HCT116 (cell line): ENCODE results near the gene LRFN2. TPM values are rescaled to one million over a fixed set of nuclear protein-coding genes. Genes with fewer than 3 reads are reported as not detected.

Source experiments
- ATAC-seq: fragments of 200-7000 bp; cut with Tn5 transposase; 2 replicates; pipeline ENCODE4 v1.9.1; 2020; ENCODE audit warnings: mild to moderate bottlenecking, moderate library complexity
- BruUV-seq: library from RNA; stranded (reverse); fragments of 400-500 nt; replicated peaks from 2 replicates; lab custom pipeline; 2021; lab: Mats Ljungman, UMichigan
- CTCF ChIA-PET: fragments of 300-600 bp; sonication (Branson Sonifier 250); formaldehyde crosslinking; loops from one replicate; lab custom pipeline; 2021; ENCODE audit warnings: antibody characterized with exemption; lab: Charles Lee
- POLR2A ChIA-PET: fragments of 300-600, 350-600 bp; sonication (Branson Sonifier 250); formaldehyde crosslinking; loops from one replicate; lab custom pipeline; 2021; ENCODE audit warnings: antibody characterized with exemption; lab: Charles Lee
- RAD21 ChIA-PET, 2 experiments: fragments of 300-600 bp; sonication (Branson Sonifier 250); formaldehyde crosslinking; loops; one replicate each; lab custom pipeline; 2023; ENCODE audit warnings: low total read pairs in 2 of 2; ENCODE audit not compliant: uncharacterized antibody in 2 of 2, unreplicated experiment in 2 of 2, low non-redundant PET in 1 of 2; lab: Charles Lee
- DNase-seq: peaks from one replicate; pipeline ENCODE4 v3.0.0-alpha.2; 2010; ENCODE audit warnings: low read depth, low spot score
- H2AFZ ChIP-seq: fragments of 200-600 bp; shearing (Covaris generic), sonication (generic); 2 replicates; pipeline ENCODE4 v1.6.1; 2017; ENCODE audit warnings: low read depth, mixed run types, mixed read lengths, antibody characterized with exemption, low read length; ENCODE audit not compliant: poor library complexity, severe bottlenecking
- H3K27ac ChIP-seq: 2 replicates; pipeline ENCODE4 v1.5.1; 2012; ENCODE audit warnings: low read depth, low read length
- H3K27me3 ChIP-seq: fragments of 200-600 bp; sonication (generic); 2 replicates; pipeline ENCODE4 v1.6.1; 2016; ENCODE audit warnings: mixed run types, low read length, mixed read lengths; ENCODE audit not compliant: insufficient read depth
- H3K36me3 ChIP-seq, 2 experiments: fragments of 200-500 bp in 1 of 2; fragments of 200-600 bp in 1 of 2; sonication (Bioruptor generic) in 1 of 2; sonication (generic) in 1 of 2; 2 replicates each; pipeline versions ENCODE4 v1.5.1 to v1.6.1; 2014 to 2016; ENCODE audit warnings: low read length in 2 of 2, inconsistent platforms in 1 of 2, mixed read lengths in 1 of 2, mixed run types in 1 of 2; ENCODE audit not compliant: insufficient read depth in 2 of 2, control insufficient read depth in 1 of 2
- H3K4me1 ChIP-seq, 2 experiments: fragments of 200-600 bp in 1 of 2; sonication (generic) in 1 of 2; 2 replicates each; pipeline versions ENCODE4 v1.5.1 to v1.6.1; 2012 to 2017; ENCODE audit warnings: low read length in 2 of 2, inconsistent platforms in 1 of 2, mild to moderate bottlenecking in 1 of 2, mixed read lengths in 1 of 2, mixed run types in 1 of 2, moderate library complexity in 1 of 2; ENCODE audit not compliant: insufficient read depth in 2 of 2, control insufficient read depth in 1 of 2
- H3K4me2 ChIP-seq: fragments of 200-600 bp; sonication (generic); 2 replicates; pipeline ENCODE4 v1.6.1; 2017; ENCODE audit warnings: mixed run types, low read length, mixed read lengths
- H3K4me3 ChIP-seq, 2 experiments: fragments of 200-600 bp in 1 of 2; sonication (generic) in 1 of 2; replicated peaks in 1 of 2; 2 replicates each; pipeline ENCODE4 v1.5.1; 2011 to 2016; ENCODE audit warnings: low read length in 2 of 2, control low read depth in 1 of 2, low read depth in 1 of 2, mild to moderate bottlenecking in 1 of 2, mixed read lengths in 1 of 2, mixed run types in 1 of 2
- H3K79me2 ChIP-seq: fragments of 200-600 bp; sonication (generic); 2 replicates; pipeline ENCODE4 v1.6.1; 2017; ENCODE audit warnings: mild to moderate bottlenecking, mixed run types, low read length, moderate library complexity, mixed read lengths; ENCODE audit not compliant: insufficient read depth
- H3K9ac ChIP-seq: fragments of 200-600 bp; sonication (generic); 2 replicates; pipeline ENCODE4 v1.6.1; 2016; ENCODE audit warnings: low read length, mixed read lengths
- H3K9me2 ChIP-seq: fragments of 200-600 bp; sonication (generic), shearing (Covaris generic); 2 replicates; pipeline ENCODE4 v1.6.1; 2017; ENCODE audit warnings: mixed run types, mild to moderate bottlenecking, moderate library complexity; ENCODE audit not compliant: insufficient read depth
- H3K9me3 ChIP-seq, 2 experiments: fragments of 200-500 bp in 1 of 2; fragments of 200-600 bp in 1 of 2; sonication (Bioruptor generic) in 1 of 2; sonication (generic) in 1 of 2; 2 replicates each; pipeline ENCODE4 v1.6.1; 2014 to 2017; ENCODE audit warnings: low read length in 2 of 2, mixed read lengths in 2 of 2, inconsistent platforms in 1 of 2, low read depth in 1 of 2, mild to moderate bottlenecking in 1 of 2, mixed run types in 1 of 2, moderate library complexity in 1 of 2; ENCODE audit not compliant: control insufficient read depth in 1 of 2, insufficient read depth in 1 of 2
- H4K20me1 ChIP-seq: fragments of 200-600 bp; sonication (generic), shearing (Covaris generic); 2 replicates; pipeline ENCODE4 v1.6.1; 2017; ENCODE audit warnings: mixed run types, mild to moderate bottlenecking, moderate library complexity; ENCODE audit not compliant: insufficient read depth
- CBX3 ChIP-seq: IDR thresholded peaks from 2 replicates; pipeline ENCODE4 v1.6.1; 2012; ENCODE audit warnings: low read depth
- EGR1 ChIP-seq: IDR thresholded peaks from 2 replicates; pipeline ENCODE4 v1.6.1; 2012; ENCODE audit warnings: low read depth
- ELF1 ChIP-seq: IDR thresholded peaks from 2 replicates; pipeline ENCODE4 v1.6.1; 2012; ENCODE audit warnings: low read depth, borderline replicate concordance
- EZH2 ChIP-seq: fragments of 200-600 bp; sonication (generic); IDR thresholded peaks from 2 replicates; pipeline ENCODE4 v1.6.1; 2017; ENCODE audit warnings: antibody characterized with exemption, mixed run types
- MAX ChIP-seq: IDR thresholded peaks from 2 replicates; pipeline ENCODE4 v1.6.1; 2012
- POLR2A ChIP-seq: IDR thresholded peaks from 2 replicates; pipeline ENCODE4 v1.7.0; 2011; ENCODE audit warnings: borderline replicate concordance; ENCODE audit not compliant: insufficient read depth, insufficient read length; ENCODE audit errors: extremely low read depth
- POLR2AphosphoS5 ChIP-seq: IDR thresholded peaks from 2 replicates; pipeline ENCODE4 v1.6.1; 2011; ENCODE audit warnings: mild to moderate bottlenecking, low read depth, low read length, moderate library complexity
- RAD21 ChIP-seq: IDR thresholded peaks from 2 replicates; pipeline ENCODE4 v1.6.1; 2012; ENCODE audit warnings: low read depth, mild to moderate bottlenecking
- TCF7L2 ChIP-seq: IDR thresholded peaks from 2 replicates; pipeline ENCODE4 v1.7.0; 2011; ENCODE audit warnings: borderline replicate concordance, inconsistent platforms; ENCODE audit not compliant: insufficient read depth, insufficient read length; ENCODE audit errors: extremely low read depth
- ZFX ChIP-seq: fragments of 450-650 bp; IDR thresholded peaks from 2 replicates; pipeline ENCODE4 v1.6.1; 2017
- ZNF274 ChIP-seq: fragments of 200-500 bp; sonication (Bioruptor generic); IDR thresholded peaks from 2 replicates; pipeline ENCODE4 v1.6.1; 2014; ENCODE audit warnings: mild to moderate bottlenecking, low read depth, low read length, inconsistent platforms
- intact Hi-C: fragments of 100-400 bp; cut with micrococcal nuclease; formaldehyde crosslinking; loops from 2 replicates; pipeline ENCODE4 v1.10.0; 2022
- total RNA-seq: library from RNA; stranded (reverse); gene quantifications from one replicate; pipeline ENCODE4 v1.2.1, GENCODE V29; 2021; ENCODE audit not compliant: unreplicated experiment
- TF ChIP-seq, protein P1 (sequence below), 3 experiments: fragments of 200-600 bp in 1 of 3; sonication (generic) in 1 of 3; IDR thresholded peaks in 2 of 3; conservative IDR thresholded peaks in 1 of 3; 2 replicates each; pipeline ENCODE4 v1.5.1; 2012 to 2017; ENCODE audit warnings: low read depth in 2 of 3, low read length in 2 of 3, antibody characterized with exemption in 1 of 3, borderline replicate concordance in 1 of 3, control low read depth in 1 of 3, mild to moderate bottlenecking in 1 of 3, mixed read lengths in 1 of 3, mixed run types in 1 of 3, moderate library complexity in 1 of 3; ENCODE audit not compliant: insufficient read depth in 1 of 3
- TF ChIP-seq, protein P2 (sequence below): IDR thresholded peaks from 2 replicates; pipeline ENCODE4 v1.6.1; 2012; ENCODE audit warnings: low read depth
- TF ChIP-seq, protein P3 (sequence below): IDR thresholded peaks from 2 replicates; pipeline ENCODE4 v1.6.1; 2011; ENCODE audit warnings: mild to moderate bottlenecking, low read length, moderate library complexity; ENCODE audit not compliant: insufficient replicate concordance; ENCODE audit errors: extremely low read depth

Gene LRFN2
- total RNA-seq, 1 experiment from 2014 or later = not detected

GRCh38 chr6:40577672-40578071, 9.5 kb downstream of the LRFN2 start:
- BruUV-seq = no TSS peak

More at GRCh38 chr6:40577672-40578071, 9.5 kb downstream of the LRFN2 start:
- H3K4me1 ChIP-seq = no peaks in the 10 kb centered on the region
- POLR2A ChIA-PET = no interaction called here
- no peak overlapping the region for H3K4me2 ChIP-seq
- ATAC-seq (no peak), DNase-seq (no peak)
- no peak overlapping the region for H3K9ac ChIP-seq
- H3K27me3 ChIP-seq = peaks cover 10% of the 10 kb centered on the region; the same call in 1 of the 2 replicates
- TF ChIP-seq, protein P1, sequence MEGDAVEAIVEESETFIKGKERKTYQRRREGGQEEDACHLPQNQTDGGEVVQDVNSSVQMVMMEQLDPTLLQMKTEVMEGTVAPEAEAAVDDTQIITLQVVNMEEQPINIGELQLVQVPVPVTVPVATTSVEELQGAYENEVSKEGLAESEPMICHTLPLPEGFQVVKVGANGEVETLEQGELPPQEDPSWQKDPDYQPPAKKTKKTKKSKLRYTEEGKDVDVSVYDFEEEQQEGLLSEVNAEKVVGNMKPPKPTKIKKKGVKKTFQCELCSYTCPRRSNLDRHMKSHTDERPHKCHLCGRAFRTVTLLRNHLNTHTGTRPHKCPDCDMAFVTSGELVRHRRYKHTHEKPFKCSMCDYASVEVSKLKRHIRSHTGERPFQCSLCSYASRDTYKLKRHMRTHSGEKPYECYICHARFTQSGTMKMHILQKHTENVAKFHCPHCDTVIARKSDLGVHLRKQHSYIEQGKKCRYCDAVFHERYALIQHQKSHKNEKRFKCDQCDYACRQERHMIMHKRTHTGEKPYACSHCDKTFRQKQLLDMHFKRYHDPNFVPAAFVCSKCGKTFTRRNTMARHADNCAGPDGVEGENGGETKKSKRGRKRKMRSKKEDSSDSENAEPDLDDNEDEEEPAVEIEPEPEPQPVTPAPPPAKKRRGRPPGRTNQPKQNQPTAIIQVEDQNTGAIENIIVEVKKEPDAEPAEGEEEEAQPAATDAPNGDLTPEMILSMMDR (IDR thresholded peaks at IDR 0.05 in 2 of 3, conservative IDR thresholded peaks at IDR 0.05 in 1 of 3; ENCODE audit: borderline replicate concordance in 1 of 3, insufficient read depth in 1 of 3, low read depth in 2 of 3, low read length in 2 of 3) = no peak
- TF ChIP-seq ELF1 = no peak
- no peak for TF ChIP-seq POLR2AphosphoS5
- no peak for TF ChIP-seq EGR1
- no peak for TF ChIP-seq ZNF274
- TF ChIP-seq, protein P2, sequence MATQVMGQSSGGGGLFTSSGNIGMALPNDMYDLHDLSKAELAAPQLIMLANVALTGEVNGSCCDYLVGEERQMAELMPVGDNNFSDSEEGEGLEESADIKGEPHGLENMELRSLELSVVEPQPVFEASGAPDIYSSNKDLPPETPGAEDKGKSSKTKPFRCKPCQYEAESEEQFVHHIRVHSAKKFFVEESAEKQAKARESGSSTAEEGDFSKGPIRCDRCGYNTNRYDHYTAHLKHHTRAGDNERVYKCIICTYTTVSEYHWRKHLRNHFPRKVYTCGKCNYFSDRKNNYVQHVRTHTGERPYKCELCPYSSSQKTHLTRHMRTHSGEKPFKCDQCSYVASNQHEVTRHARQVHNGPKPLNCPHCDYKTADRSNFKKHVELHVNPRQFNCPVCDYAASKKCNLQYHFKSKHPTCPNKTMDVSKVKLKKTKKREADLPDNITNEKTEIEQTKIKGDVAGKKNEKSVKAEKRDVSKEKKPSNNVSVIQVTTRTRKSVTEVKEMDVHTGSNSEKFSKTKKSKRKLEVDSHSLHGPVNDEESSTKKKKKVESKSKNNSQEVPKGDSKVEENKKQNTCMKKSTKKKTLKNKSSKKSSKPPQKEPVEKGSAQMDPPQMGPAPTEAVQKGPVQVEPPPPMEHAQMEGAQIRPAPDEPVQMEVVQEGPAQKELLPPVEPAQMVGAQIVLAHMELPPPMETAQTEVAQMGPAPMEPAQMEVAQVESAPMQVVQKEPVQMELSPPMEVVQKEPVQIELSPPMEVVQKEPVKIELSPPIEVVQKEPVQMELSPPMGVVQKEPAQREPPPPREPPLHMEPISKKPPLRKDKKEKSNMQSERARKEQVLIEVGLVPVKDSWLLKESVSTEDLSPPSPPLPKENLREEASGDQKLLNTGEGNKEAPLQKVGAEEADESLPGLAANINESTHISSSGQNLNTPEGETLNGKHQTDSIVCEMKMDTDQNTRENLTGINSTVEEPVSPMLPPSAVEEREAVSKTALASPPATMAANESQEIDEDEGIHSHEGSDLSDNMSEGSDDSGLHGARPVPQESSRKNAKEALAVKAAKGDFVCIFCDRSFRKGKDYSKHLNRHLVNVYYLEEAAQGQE = no peak
- no peak for TF ChIP-seq CBX3
- no peak for TF ChIP-seq ZFX
- no peak for TF ChIP-seq MAX
- no peak for TF ChIP-seq TCF7L2
- no peak for TF ChIP-seq POLR2A
- TF ChIP-seq, protein P3, sequence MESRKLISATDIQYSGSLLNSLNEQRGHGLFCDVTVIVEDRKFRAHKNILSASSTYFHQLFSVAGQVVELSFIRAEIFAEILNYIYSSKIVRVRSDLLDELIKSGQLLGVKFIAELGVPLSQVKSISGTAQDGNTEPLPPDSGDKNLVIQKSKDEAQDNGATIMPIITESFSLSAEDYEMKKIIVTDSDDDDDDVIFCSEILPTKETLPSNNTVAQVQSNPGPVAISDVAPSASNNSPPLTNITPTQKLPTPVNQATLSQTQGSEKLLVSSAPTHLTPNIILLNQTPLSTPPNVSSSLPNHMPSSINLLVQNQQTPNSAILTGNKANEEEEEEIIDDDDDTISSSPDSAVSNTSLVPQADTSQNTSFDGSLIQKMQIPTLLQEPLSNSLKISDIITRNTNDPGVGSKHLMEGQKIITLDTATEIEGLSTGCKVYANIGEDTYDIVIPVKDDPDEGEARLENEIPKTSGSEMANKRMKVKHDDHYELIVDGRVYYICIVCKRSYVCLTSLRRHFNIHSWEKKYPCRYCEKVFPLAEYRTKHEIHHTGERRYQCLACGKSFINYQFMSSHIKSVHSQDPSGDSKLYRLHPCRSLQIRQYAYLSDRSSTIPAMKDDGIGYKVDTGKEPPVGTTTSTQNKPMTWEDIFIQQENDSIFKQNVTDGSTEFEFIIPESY = no peak
- TF ChIP-seq EZH2 = no peak
- no peak for TF ChIP-seq RAD21
- TF ChIP-seq, all 23 proteins: peak for 0
- Histone ChIP-seq H3K4me3 (no peak overlapping the region), H3K9me3 (no peaks in the 10 kb centered on the region), H3K79me2 (no peaks in the 10 kb centered on the region), H4K20me1 (no peaks in the 10 kb centered on the region), H3K27ac (no peak overlapping the region), H2AFZ (no peak overlapping the region), H3K9me2 (no peaks in the 10 kb centered on the region), H3K36me3 (no peaks in the 10 kb centered on the region)
- intact Hi-C loops = no loop called here
- RAD21 ChIA-PET = no interaction called here
- CTCF ChIA-PET = no interaction called here
